Liver (tissue), 9 donors: ENCODE measurements around the gene ALDH16A1. TPM values are rescaled to one million over a fixed set of nuclear protein-coding genes. Genes with fewer than 3 reads are reported as not detected.
"Not testable (repeated sequence)": the region's sequence is repeated elsewhere in the genome, so short reads cannot be mapped to it uniquely, and the experiment has no call there.

Source experiments
- DNase-seq: peaks from one replicate; pipeline ENCODE4 v3.0.0-alpha.2; 2017; ENCODE audit warnings: low spot score
- H3K27ac ChIP-seq, 2 donors: one replicate each; pipeline ENCODE4 v1.7.0; 2013; ENCODE audit warnings: inconsistent platforms in 2 of 2, low read length in 2 of 2, control low read depth in 1 of 2, low read depth in 1 of 2, mild to moderate bottlenecking in 1 of 2
- H3K27me3 ChIP-seq, 4 donors: one replicate each; pipeline versions ENCODE4 v1.6.1 to v1.7.0; 2013; ENCODE audit warnings: low read length in 3 of 4, inconsistent platforms in 1 of 4, mild to moderate bottlenecking in 1 of 4, moderate library complexity in 1 of 4; ENCODE audit not compliant: control insufficient read depth in 4 of 4, insufficient read depth in 4 of 4
- H3K36me3 ChIP-seq, 4 donors: one replicate each; pipeline versions ENCODE4 v1.6.1 to v1.7.0; 2013; ENCODE audit warnings: low read length in 3 of 4, mild to moderate bottlenecking in 3 of 4, low read depth in 1 of 4, moderate library complexity in 1 of 4; ENCODE audit not compliant: control insufficient read depth in 4 of 4, insufficient read depth in 3 of 4
- H3K4me1 ChIP-seq, 4 donors: one replicate each; pipeline versions ENCODE4 v1.6.1 to v1.7.0; 2013; ENCODE audit warnings: low read length in 3 of 4, mild to moderate bottlenecking in 3 of 4, moderate library complexity in 1 of 4; ENCODE audit not compliant: control insufficient read depth in 4 of 4, insufficient read depth in 4 of 4
- H3K4me3 ChIP-seq, 3 donors: one replicate each; pipeline versions ENCODE4 v1.6.1 to v1.7.0; 2013; ENCODE audit warnings: low read length in 3 of 3, control low read depth in 1 of 3, low read depth in 1 of 3, mild to moderate bottlenecking in 1 of 3
- H3K9ac ChIP-seq, 2 donors: one replicate each; pipeline ENCODE4 v1.7.0; 2013; ENCODE audit warnings: low read length in 2 of 2, mild to moderate bottlenecking in 2 of 2, moderate library complexity in 2 of 2, control low read depth in 1 of 2, low read depth in 1 of 2
- H3K9me3 ChIP-seq, 4 donors: one replicate each; pipeline versions ENCODE4 v1.6.1 to v1.7.0; 2013; ENCODE audit warnings: low read length in 3 of 4; ENCODE audit not compliant: control insufficient read depth in 4 of 4
- CTCF ChIP-seq: fragments of 150-350 bp; IDR thresholded peaks from 2 replicates; pipeline ENCODE4 v1.5.1; 2017; ENCODE audit warnings: improper control_type of control experiment, low read depth, low read length; ENCODE audit not compliant: missing input control
- EGR1 ChIP-seq, 2 donors: IDR thresholded peaks; 2 replicates each; pipeline ENCODE4 v1.6.1; 2016 to 2018; ENCODE audit warnings: antibody characterized with exemption in 2 of 2, low read depth in 2 of 2
- FOXA1 ChIP-seq: IDR thresholded peaks from 2 replicates; pipeline ENCODE4 v1.6.1; 2016; ENCODE audit warnings: antibody characterized with exemption
- HNF4A ChIP-seq, 2 donors: conservative IDR thresholded peaks; 2 replicates each; pipeline ENCODE4 v1.6.1; 2016; ENCODE audit warnings: antibody characterized with exemption in 2 of 2, mild to moderate bottlenecking in 2 of 2
- HNF4G ChIP-seq: IDR thresholded peaks from 2 replicates; pipeline ENCODE4 v1.6.1; 2016; ENCODE audit warnings: antibody characterized with exemption
- JUND ChIP-seq, 2 donors: IDR thresholded peaks; 2 replicates each; pipeline ENCODE4 v1.6.1; 2016; ENCODE audit warnings: antibody characterized with exemption in 2 of 2
- MAX ChIP-seq: IDR thresholded peaks from 2 replicates; pipeline ENCODE4 v1.6.1; 2016; ENCODE audit warnings: antibody characterized with exemption
- NR2F2 ChIP-seq: IDR thresholded peaks from 2 replicates; pipeline ENCODE4 v1.6.1; 2016; ENCODE audit warnings: antibody characterized with exemption
- RAD21 ChIP-seq, 2 donors: IDR thresholded peaks; 2 replicates each; pipeline ENCODE4 v1.6.1; 2016; ENCODE audit warnings: antibody characterized with exemption in 2 of 2, mild to moderate bottlenecking in 2 of 2
- REST ChIP-seq: IDR thresholded peaks from 2 replicates; pipeline ENCODE4 v1.6.1; 2016; ENCODE audit warnings: antibody characterized with exemption, mild to moderate bottlenecking
- SP1 ChIP-seq: IDR thresholded peaks from 2 replicates; pipeline ENCODE4 v1.6.1; 2018; ENCODE audit warnings: antibody characterized with exemption, mild to moderate bottlenecking
- YY1 ChIP-seq: IDR thresholded peaks from 2 replicates; pipeline ENCODE4 v1.6.1; 2016; ENCODE audit warnings: antibody characterized with exemption, mild to moderate bottlenecking
- ZBTB33 ChIP-seq: IDR thresholded peaks from 2 replicates; pipeline ENCODE4 v1.6.1; 2016; ENCODE audit warnings: antibody characterized with exemption
- WGBS: extraction: QIAGEN DNeasy Blood & Tissue Kit; methylation state at CpG from one replicate; pipeline ENCODE4 v1.1.7; 2013; 5-methylcytosine and 5-hydroxymethylcytosine counted together
- polyA plus RNA-seq, 2 donors: library from polyadenylated mRNA; stranded (reverse) in 1 of 2; unstranded in 1 of 2; fragments of 200-250 nt in 1 of 2; fragments of >200 nt in 1 of 2; fragmentation: Nextera tagmentation in 1 of 2; extraction: Ambion mirVana in 1 of 2; gene quantifications; one replicate each; pipeline versions ENCODE4 v1.2.1 to v1.2.3, GENCODE V29; 2013 to 2015
- total RNA-seq, 2 donors: library from RNA; depleted of rRNA; stranded (reverse); fragments of >200 nt; gene quantifications; one replicate each; pipeline ENCODE4 v1.2.3, GENCODE V29; 2014
- donor health status: healthy.
- donor health status: healthy.
- donor health status: healthy.
- donor health status: healthy.
- donor health status: healthy.

Gene ALDH16A1
- total and polyA plus RNA-seq, 4 donors, result 5.2 to 35.8 (median 21.5) TPM

GRCh38 chr19:49458567-49458903 is 5.5 kb downstream of the ALDH16A1 start:
- WGBS, result 92% methylated on average over 5 of the region's 5 CpGs
- no peak overlapping the region for H3K27ac ChIP-seq
- peaks cover 0 to 3% (median 1%) of the 10 kb centered on the region in 4 donors for H3K36me3 ChIP-seq
- TF ChIP-seq FOXA1 (no peak), ZBTB33 (no peak), SP1 (no peak), HNF4A (conservative IDR thresholded peaks at IDR 0.05) (no peak), REST (no peak), YY1 (no peak), MAX (no peak), RAD21 (IDR thresholded peaks at IDR 0.05) (no peak), JUND (IDR thresholded peaks at IDR 0.05) (no peak)
- DNase-seq, result no peak
- H3K4me3 ChIP-seq, result no peak overlapping the region
- no peak overlapping the region for H3K9ac ChIP-seq
- H3K9me3 ChIP-seq, result no peaks in the 10 kb centered on the region
- H3K27me3 ChIP-seq, result no peaks in the 10 kb centered on the region
- H3K4me1 ChIP-seq, result peaks cover 0 to 6% (median 3%) of the 10 kb centered on the region in 4 donors

GRCh38 chr19:49459388-49459787 is 6.4 kb downstream of the ALDH16A1 start:
- Histone ChIP-seq H3K27ac (no peak overlapping the region), H3K36me3 (peaks cover under 1 to 3% (median 2%) of the 10 kb centered on the region in 4 donors), H3K9me3 (no peaks in the 10 kb centered on the region), H3K4me1 (no peaks in the 10 kb centered on the region), H3K9ac (no peak overlapping the region), H3K4me3 (no peak overlapping the region), H3K27me3 (no peaks in the 10 kb centered on the region)
- TF ChIP-seq ZBTB33, result no peak
- no peak for TF ChIP-seq HNF4G
- no peak for TF ChIP-seq EGR1 (IDR thresholded peaks at IDR 0.05; ENCODE audit: low read depth in 2 of 2)
- no peak for TF ChIP-seq NR2F2
- TF ChIP-seq CTCF, result no peak
- TF ChIP-seq HNF4A (conservative IDR thresholded peaks at IDR 0.05), result no peak
- TF ChIP-seq YY1, result no peak
- TF ChIP-seq SP1, result no peak
- no peak for TF ChIP-seq REST
- no peak for TF ChIP-seq FOXA1
- no peak for TF ChIP-seq MAX
- no peak for TF ChIP-seq RAD21 (IDR thresholded peaks at IDR 0.05)
- no peak for DNase-seq
- 96% methylated on average over 12 of the region's 12 CpGs for WGBS

GRCh38 chr19:49461130-49461529 is 8.1 kb downstream of the ALDH16A1 start:
- H3K4me1 ChIP-seq, H3K27me3 ChIP-seq, H3K9ac ChIP-seq, H3K4me3 ChIP-seq, H3K27ac ChIP-seq, DNase-seq, H3K9me3 ChIP-seq: not testable (repeated sequence)
- 96% methylated on average over 1 of the region's 1 CpG for WGBS
- peaks cover 2 to 14% (median 4%) of the 10 kb centered on the region in 4 donors for H3K36me3 ChIP-seq
